Hepatocyte (in vitro differentiated cells): ENCODE measurements around the gene FZR1. TPM values are rescaled to one million over a fixed set of nuclear protein-coding genes. Genes with fewer than 3 reads are reported as not detected.

Experiments used
- DNase-seq: peaks from one replicate; pipeline ENCODE4 v3.0.0-alpha.2; 2016; ENCODE audit warnings: low spot score
- H2AFZ ChIP-seq: fragments of 200-600 bp; sonication (generic); 2 replicates; pipeline ENCODE4 v1.6.0; 2016; ENCODE audit warnings: antibody characterized with exemption, mild to moderate bottlenecking
- H3K27ac ChIP-seq: fragments of 200-600 bp; sonication (generic); 2 replicates; pipeline ENCODE4 v1.5.1; 2016; ENCODE audit warnings: mild to moderate bottlenecking
- H3K27me3 ChIP-seq: fragments of 200-600 bp; sonication (generic); 2 replicates; pipeline ENCODE4 v1.6.1; 2016
- H3K36me3 ChIP-seq: fragments of 200-600 bp; sonication (generic); replicated peaks from 2 replicates; pipeline ENCODE4 v1.5.1; 2016; ENCODE audit warnings: low read depth; ENCODE audit not compliant: insufficient read depth
- H3K4me1 ChIP-seq: fragments of 200-600 bp; sonication (generic); 2 replicates; pipeline ENCODE4 v1.5.1; 2016; ENCODE audit warnings: mild to moderate bottlenecking, moderate library complexity; ENCODE audit not compliant: insufficient read depth
- H3K4me2 ChIP-seq: fragments of 200-600 bp; sonication (generic); 2 replicates; pipeline ENCODE4 v1.6.0; 2016
- H3K4me3 ChIP-seq: fragments of 200-600 bp; sonication (generic); 2 replicates; pipeline ENCODE4 v1.5.1; 2016; ENCODE audit warnings: mild to moderate bottlenecking
- H3K79me2 ChIP-seq: fragments of 200-600 bp; sonication (generic); 2 replicates; pipeline ENCODE4 v1.6.0; 2017; ENCODE audit warnings: mild to moderate bottlenecking
- H3K9me2 ChIP-seq: fragments of 200-600 bp; sonication (generic); replicated peaks from 2 replicates; pipeline ENCODE4 v1.6.0; 2017; ENCODE audit warnings: mild to moderate bottlenecking; ENCODE audit not compliant: insufficient read depth
- H3K9me3 ChIP-seq: fragments of 200-600 bp; sonication (generic); 2 replicates; pipeline ENCODE4 v1.5.1; 2016; ENCODE audit warnings: low read depth, mild to moderate bottlenecking
- H4K20me1 ChIP-seq: fragments of 200-600 bp; sonication (generic); 2 replicates; pipeline ENCODE4 v1.6.0; 2016; ENCODE audit warnings: mild to moderate bottlenecking; ENCODE audit not compliant: insufficient read depth, poor library complexity, severe bottlenecking
- EZH2 ChIP-seq: fragments of 200-600 bp; sonication (generic); IDR thresholded peaks from 2 replicates; pipeline ENCODE4 v1.6.1; 2016; ENCODE audit warnings: antibody characterized with exemption, mild to moderate bottlenecking, borderline replicate concordance
- EZH2phosphoT487 ChIP-seq: fragments of 200-600 bp; sonication (generic); IDR thresholded peaks from one replicate; pipeline ENCODE4 v1.6.1; 2018; ENCODE audit warnings: antibody characterized with exemption, mild to moderate bottlenecking, low read depth, moderate library complexity; ENCODE audit not compliant: unreplicated experiment, severe bottlenecking
- WGBS: methylation state at CpG from one replicate; pipeline ENCODE4 v1.1.6; 2016; ENCODE audit warnings: low lambda C conversion rate; ENCODE audit errors: missing lambda C conversion rate; 5-methylcytosine and 5-hydroxymethylcytosine counted together
- polyA plus RNA-seq: library from polyadenylated mRNA; unstranded; fragments of >200 nt; fragmentation: Nextera tagmentation; extraction: Ambion mirVana; gene quantifications from 2 replicates; pipeline ENCODE4 v1.2.1, GENCODE V29; 2016
- total RNA-seq: library from RNA; depleted of rRNA; stranded (reverse); fragments of >200 nt; gene quantifications from 2 replicates; pipeline ENCODE4 v1.2.3, GENCODE V29; 2014
- TF ChIP-seq, protein P1 (sequence below): fragments of 200-600 bp; sonication (generic); IDR thresholded peaks from 2 replicates; pipeline ENCODE4 v1.5.1; 2016; ENCODE audit warnings: antibody characterized with exemption, mild to moderate bottlenecking; ENCODE audit not compliant: poor library complexity

Gene FZR1
- total and polyA plus RNA-seq, 2 experiments from 2014 or later, result 32.1 to 51.0 TPM

DNA sequence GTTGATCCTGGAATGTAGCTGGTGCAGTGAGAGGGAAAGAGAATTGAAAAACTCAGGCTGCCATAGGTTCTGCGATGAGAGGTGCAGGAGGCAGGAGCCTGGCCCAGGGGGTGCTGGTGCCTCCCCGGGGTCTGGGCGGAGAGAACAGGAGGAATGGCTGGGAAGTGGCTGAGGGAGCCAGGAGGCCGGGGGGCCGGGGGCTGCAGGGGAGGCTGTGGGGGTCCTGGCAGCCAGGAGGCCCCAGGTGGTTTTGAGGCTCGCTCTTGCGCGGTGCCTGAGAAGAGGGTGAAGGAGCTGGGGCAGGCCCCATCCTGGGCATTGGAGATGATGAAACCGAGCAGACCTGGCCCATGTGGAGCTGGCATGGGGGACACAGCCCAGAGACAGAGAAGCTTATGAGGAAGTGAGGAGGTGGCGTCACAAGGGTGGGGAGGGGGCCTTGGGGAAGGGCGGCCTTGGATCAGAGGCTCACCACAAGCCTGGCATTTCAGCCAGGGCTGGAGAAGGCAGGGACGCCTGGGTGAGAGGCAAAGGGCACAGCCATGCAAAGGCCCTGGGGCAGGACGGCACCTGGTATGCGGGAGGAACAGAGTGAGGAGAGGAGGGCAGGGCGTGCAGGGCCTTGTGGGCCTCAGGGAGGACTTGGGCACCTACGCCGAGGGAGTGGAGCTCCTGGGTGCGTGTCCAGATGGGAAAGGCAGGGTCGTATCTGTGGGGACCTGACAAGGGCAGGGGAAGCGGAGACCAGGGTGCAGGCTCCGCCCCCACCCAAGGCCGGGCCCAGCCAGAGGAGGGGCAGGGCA, 31.5 kb downstream of the FZR1 start:
- no peak for DNase-seq
- no peak overlapping the region for H2AFZ ChIP-seq
- H3K9me3 ChIP-seq, result no peaks in the 10 kb centered on the region
- H3K27ac ChIP-seq, result no peak overlapping the region
- no peaks in the 10 kb centered on the region for H3K36me3 ChIP-seq
- TF ChIP-seq EZH2, result no peak
- TF ChIP-seq EZH2phosphoT487, result no peak
- TF ChIP-seq, protein P1, sequence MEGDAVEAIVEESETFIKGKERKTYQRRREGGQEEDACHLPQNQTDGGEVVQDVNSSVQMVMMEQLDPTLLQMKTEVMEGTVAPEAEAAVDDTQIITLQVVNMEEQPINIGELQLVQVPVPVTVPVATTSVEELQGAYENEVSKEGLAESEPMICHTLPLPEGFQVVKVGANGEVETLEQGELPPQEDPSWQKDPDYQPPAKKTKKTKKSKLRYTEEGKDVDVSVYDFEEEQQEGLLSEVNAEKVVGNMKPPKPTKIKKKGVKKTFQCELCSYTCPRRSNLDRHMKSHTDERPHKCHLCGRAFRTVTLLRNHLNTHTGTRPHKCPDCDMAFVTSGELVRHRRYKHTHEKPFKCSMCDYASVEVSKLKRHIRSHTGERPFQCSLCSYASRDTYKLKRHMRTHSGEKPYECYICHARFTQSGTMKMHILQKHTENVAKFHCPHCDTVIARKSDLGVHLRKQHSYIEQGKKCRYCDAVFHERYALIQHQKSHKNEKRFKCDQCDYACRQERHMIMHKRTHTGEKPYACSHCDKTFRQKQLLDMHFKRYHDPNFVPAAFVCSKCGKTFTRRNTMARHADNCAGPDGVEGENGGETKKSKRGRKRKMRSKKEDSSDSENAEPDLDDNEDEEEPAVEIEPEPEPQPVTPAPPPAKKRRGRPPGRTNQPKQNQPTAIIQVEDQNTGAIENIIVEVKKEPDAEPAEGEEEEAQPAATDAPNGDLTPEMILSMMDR, result no peak
- no peak overlapping the region for H3K4me3 ChIP-seq
- 79% methylated on average over 15 of the region's 22 CpGs for WGBS
- no peaks in the 10 kb centered on the region for H3K27me3 ChIP-seq
- H3K4me2 ChIP-seq, result no peak overlapping the region
- peaks cover 3% of the 10 kb centered on the region for H4K20me1 ChIP-seq
- no peaks in the 10 kb centered on the region for H3K9me2 ChIP-seq
- H3K4me1 ChIP-seq, result no peaks in the 10 kb centered on the region
- H3K79me2 ChIP-seq, result no peaks in the 10 kb centered on the region

DNA sequence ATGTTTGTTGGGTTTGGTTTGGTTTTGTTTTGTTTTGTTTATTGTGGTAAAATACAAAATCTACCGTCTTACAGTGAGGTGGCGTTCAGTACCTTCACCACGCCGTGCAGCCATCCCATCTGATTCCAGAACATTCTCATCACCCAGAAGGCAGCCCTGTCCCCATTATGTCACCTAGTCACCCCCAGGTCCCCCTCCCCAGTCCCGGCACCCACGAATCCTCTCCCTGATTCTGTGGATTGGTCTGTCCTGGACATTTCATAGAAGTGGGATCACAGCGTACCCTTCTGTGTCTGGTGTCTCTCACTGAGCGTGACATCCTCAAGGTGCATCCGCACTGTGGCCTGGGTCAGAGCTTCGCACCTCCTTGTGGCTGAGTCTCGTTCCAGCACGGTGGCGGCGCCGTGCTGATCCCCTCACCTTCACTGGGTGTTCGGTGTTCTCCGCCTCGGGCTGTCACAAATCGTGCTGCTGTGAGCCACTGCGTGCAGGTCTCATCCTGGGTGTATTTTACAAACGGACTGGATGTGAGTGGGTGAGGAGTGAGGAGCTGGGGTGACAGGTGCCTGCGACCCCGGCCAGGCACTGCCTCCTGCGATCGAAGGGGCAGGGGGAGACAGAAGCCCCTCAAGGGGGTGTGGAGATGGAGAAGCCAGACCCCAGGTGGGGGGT, 32.3 kb downstream of the FZR1 start:
- H3K27me3 ChIP-seq, result no peaks in the 10 kb centered on the region
- H3K36me3 ChIP-seq, result no peaks in the 10 kb centered on the region
- DNase-seq, result no peak
- no peak overlapping the region for H3K27ac ChIP-seq
- H3K79me2 ChIP-seq, result no peaks in the 10 kb centered on the region
- H3K4me2 ChIP-seq, result no peak overlapping the region
- H3K4me1 ChIP-seq, result no peaks in the 10 kb centered on the region
- no peak for TF ChIP-seq EZH2
- no peak for TF ChIP-seq EZH2phosphoT487
- TF ChIP-seq, protein P1, result no peak
- H3K4me3 ChIP-seq, result no peak overlapping the region
- no peaks in the 10 kb centered on the region for H3K9me2 ChIP-seq
- H3K9me3 ChIP-seq, result no peaks in the 10 kb centered on the region
- 83% methylated on average over 25 of the region's 25 CpGs for WGBS
- H2AFZ ChIP-seq, result no peak overlapping the region
- peaks cover 3% of the 10 kb centered on the region for H4K20me1 ChIP-seq

DNA sequence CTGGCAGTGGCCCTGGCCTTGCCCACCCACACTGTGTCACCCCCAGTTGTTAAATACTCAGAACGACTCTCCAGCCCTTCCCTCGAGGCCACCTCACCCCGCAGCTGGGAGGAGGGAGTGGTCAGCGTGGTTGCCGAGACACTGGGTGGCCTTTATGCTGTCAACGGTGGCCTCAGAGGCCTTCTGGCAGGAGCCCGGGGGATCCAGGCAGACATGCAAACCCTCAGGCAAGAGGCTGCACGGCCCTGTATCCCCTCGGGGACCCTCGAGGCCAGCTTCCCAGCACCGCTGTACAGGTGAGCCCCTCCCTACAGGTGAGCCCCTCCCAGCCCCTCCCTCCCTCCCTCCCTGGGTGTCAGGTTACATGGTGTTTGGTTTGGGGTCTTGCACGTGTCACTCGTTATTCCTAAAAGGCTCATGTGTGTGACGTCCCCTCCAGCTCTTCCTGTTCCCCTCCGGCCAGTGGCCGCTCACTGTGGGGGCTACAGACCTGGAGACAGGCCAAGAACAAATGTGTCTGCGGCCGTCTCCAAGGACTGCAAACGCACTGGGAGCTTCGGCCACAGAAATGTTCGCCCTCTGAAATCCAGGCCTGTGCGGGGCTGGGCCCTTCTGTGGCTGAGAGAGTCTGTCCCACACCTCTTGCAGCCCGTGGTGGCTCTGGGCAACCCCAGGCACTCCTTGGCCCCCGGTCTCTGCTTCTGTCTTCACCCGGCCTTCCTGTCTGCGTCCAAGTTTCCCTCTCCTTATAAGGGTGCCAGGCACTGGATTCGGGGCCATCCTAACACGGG, 33.0 kb downstream of the FZR1 start, which contains the start of gene TEKTIP1:
Gene TEKTIP1, plus strand, starts transcription at position 210 of the 791 bp plus-strand sequence. Its CDS starts 4 bp downstream, at position 214.
- Histone ChIP-seq H3K9me2 (no peaks in the 10 kb centered on the region), H3K79me2 (no peaks in the 10 kb centered on the region), H4K20me1 (peaks cover 3% of the 10 kb centered on the region), H3K27me3 (no peaks in the 10 kb centered on the region), H3K4me1 (no peaks in the 10 kb centered on the region), H3K36me3 (no peaks in the 10 kb centered on the region), H3K4me3 (no peak within 1 kb of the TSS), H3K27ac (no peak within 1 kb of the TSS), H3K9me3 (no peaks in the 10 kb centered on the region), H3K4me2 (no peak within 1 kb of the TSS), H2AFZ (no peak within 1 kb of the TSS)
- TF ChIP-seq EZH2, result no peak
- TF ChIP-seq, protein P1, result no peak
- no peak for TF ChIP-seq EZH2phosphoT487
- DNase-seq, result no peak
- 73% methylated on average over 25 of the region's 28 CpGs for WGBS
